Ovary (tissue), 3 donors: ENCODE data around the gene SLC30A7.

ENCODE experiments used
- EP300 ChIP-seq: sonication (generic); formaldehyde crosslinking; IDR thresholded peaks from one replicate; pipeline ENCODE4 v1.6.1; 2017; ENCODE audit warnings: antibody characterized with exemption
- POLR2A ChIP-seq: fragments of 450-650 bp; IDR thresholded peaks from one replicate; pipeline ENCODE4 v1.6.1; 2017; ENCODE audit warnings: antibody characterized with exemption, mild to moderate bottlenecking, moderate library complexity
- TF ChIP-seq, protein P1 (sequence below), 3 donors: fragments of 450-650 bp in 2 of 3; fragments of 200-600 bp in 1 of 3; IDR thresholded peaks; one replicate each; pipeline versions ENCODE4 v1.5.1 to v1.8.0; 2016 to 2022; ENCODE audit warnings: antibody characterized with exemption in 3 of 3, mild to moderate bottlenecking in 1 of 3
- donor health status: DM: no; HTN: no; CAD: no.

DNA sequence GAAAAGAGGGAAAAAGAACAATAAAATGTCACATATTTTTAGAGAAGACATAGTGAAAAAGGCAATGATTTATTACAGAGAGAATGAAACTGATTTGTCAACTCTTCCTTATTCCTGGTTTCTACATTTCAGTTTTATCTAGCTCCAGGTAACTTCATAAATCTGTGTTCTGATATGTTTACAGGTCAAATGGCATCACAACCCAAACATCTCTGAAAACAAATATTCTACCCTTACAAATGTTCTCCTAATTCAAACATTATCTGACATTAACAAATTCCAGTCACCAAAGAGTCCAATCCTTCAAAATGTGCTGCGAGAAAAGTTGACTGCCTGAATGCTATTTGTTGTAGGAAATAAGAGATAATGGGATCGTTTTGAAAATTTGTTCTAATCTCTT lies 21.5 kb upstream of the SLC30A7 start:
- TF ChIP-seq, protein P1, sequence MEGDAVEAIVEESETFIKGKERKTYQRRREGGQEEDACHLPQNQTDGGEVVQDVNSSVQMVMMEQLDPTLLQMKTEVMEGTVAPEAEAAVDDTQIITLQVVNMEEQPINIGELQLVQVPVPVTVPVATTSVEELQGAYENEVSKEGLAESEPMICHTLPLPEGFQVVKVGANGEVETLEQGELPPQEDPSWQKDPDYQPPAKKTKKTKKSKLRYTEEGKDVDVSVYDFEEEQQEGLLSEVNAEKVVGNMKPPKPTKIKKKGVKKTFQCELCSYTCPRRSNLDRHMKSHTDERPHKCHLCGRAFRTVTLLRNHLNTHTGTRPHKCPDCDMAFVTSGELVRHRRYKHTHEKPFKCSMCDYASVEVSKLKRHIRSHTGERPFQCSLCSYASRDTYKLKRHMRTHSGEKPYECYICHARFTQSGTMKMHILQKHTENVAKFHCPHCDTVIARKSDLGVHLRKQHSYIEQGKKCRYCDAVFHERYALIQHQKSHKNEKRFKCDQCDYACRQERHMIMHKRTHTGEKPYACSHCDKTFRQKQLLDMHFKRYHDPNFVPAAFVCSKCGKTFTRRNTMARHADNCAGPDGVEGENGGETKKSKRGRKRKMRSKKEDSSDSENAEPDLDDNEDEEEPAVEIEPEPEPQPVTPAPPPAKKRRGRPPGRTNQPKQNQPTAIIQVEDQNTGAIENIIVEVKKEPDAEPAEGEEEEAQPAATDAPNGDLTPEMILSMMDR (IDR thresholded peaks at IDR 0.05) = no peak
- TF ChIP-seq POLR2A (no peak), EP300 (no peak)
